GM18951 (cell line): ENCODE measurements around the gene ANGPTL3.
"Not testable (repeated sequence)": the region's sequence is repeated elsewhere in the genome, so short reads cannot be mapped to it uniquely, and the experiment has no call there.

ENCODE experiments used
- POLR2A ChIP-seq: IDR thresholded peaks from 4 replicates; pipeline ENCODE4 v1.6.1; 2011; ENCODE audit warnings: mild to moderate bottlenecking; ENCODE audit not compliant: insufficient read length, insufficient read depth; ENCODE audit errors: extremely low read depth
- in situ Hi-C: fragments of 300-500 bp; cut with MboI; formaldehyde crosslinking; loops from one replicate; pipeline ENCODE4 v1.12.0; 2022; ENCODE audit warnings: low sequenced_read_pairs, mixed read lengths, inconsistent platforms; ENCODE audit not compliant: unreplicated experiment

ANGPTL3 gene

DNA sequence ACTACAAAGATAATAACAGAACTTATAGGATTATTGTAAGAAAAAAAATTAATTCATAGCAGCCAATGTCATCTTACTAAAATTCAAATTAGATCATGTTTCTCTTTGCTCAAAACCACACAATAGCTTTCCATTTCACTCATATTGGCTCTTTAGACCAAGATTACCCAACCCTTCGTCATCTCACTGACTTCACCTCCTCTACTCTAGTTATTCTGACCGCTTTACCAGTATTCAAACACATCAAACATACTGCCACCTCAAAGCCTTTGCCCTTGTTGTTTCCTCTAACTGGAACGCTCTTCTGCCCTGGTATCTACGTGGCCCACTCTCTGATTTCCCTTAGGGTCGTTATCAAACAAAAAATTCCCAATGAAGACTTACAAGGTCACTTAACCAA is 1.7 kb downstream of the ANGPTL3 start:
- in situ Hi-C loops, result no loop called here
- TF ChIP-seq POLR2A, result no peak

DNA sequence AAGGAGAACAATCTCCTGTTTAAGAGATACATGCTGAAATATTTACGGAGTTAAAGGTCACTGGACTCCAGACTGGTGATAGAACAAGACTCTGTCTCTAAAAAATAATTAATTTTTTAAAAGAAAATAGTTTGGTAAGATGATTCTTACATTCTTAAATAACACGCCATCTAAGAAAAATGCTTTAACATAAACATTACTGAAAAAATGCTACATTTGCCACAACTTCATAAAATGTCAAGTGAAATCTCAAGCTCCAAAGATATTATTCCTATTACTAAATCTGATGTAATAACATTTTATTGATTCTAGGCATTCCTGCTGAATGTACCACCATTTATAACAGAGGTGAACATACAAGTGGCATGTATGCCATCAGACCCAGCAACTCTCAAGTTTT is 4.1 kb downstream of the ANGPTL3 start:
- TF ChIP-seq POLR2A, result no peak
- in situ Hi-C loops, result no loop called here

DNA sequence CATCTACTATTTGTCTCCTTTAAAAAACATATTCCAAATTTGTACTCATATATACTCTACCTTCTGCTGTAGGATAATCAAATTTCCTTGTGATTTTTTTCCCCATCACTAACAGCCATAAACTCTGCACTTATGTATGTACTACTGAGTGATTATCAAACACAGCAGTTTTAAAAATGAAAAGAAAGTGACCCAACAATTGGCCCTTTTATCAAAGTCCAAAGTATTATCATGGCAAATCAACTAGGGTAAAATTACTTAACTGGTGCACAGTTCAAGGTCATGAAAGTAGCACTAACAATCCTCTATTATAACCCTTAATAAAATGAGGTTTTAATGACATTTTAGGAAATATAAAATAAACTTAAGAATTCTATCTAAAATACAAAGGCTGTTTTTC is 11.6 kb downstream of the ANGPTL3 start:
- in situ Hi-C loops, result no loop called here
- TF ChIP-seq POLR2A, result no peak

DNA sequence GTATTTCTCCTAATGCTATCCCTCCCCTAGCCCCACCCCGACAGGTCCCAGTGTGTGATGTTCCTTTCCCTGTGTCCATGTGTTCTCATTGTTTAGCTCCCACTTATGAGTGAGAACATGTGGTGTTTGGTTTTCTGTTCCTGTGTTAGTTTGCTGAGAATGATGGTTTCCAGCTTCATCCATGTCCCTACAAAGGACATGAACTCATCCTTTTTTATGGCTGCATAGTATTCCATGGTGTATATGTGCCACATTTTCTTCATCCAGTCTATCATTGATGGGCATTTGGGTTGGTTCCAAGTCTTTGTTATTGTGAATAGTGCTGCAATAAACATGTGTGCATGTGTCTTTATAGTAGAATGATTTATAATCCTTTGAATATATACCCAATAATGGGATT is 13.3 kb downstream of the ANGPTL3 start:
- in situ Hi-C loops, result not testable (repeated sequence)

DNA sequence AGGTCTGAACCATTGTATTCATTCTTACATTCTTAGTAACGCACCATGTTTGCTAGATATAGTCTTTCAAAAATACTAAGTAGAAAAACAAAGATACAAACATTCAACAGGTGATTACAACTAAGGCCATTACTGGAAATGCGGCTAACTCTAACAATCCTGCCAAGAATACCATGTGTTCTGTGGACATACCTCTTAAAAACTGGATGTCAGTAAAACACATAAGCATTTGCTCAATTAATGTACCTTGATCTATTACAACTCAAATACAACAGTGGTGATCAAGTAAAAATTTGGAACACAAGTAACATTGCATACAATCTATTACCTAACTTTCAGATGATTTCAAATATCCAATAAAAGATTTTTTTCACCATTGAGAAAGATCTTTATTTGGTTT is 15.4 kb downstream of the ANGPTL3 start:
- in situ Hi-C loops, result no loop called here
- TF ChIP-seq POLR2A, result no peak

DNA sequence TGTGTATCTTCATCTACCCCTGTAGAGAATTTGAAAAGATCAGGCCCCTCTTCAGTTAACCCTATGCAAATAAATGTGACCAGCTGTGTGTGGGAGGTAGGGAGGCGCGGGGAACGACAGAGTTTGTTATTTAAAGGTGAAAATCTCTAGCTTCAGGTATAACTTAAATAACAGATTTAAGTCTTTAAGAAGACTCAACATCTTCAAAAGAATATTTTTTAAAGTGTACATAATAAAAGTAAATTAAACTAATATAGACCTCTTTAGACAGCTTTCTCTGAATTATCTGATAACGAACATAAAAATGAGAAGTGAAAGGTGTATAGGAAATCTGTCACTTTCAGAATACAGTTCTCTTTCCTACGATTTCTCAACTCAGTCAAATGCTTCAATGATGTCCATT is 16.0 kb downstream of the ANGPTL3 start:
- no peak for TF ChIP-seq POLR2A
- in situ Hi-C loops, result no loop called here

DNA sequence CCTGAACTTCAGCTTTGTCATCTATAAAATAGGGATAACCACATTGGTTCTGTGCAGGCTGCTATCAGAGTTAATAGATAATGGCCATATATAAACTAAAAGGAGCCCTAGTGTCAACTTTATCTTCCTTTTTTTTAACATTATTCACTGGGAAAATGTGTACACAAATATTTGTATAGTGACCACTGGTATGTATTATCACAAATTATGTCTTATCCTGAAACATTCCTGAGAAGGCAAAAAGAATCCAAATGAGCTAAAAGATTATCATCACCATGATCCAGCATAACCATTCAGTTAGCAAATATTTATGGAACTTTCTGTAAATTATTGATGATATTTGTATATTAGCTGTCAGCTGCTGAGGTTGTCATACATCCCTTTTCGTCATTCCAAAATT is 16.6 kb downstream of the ANGPTL3 start:
- no peak for TF ChIP-seq POLR2A
- in situ Hi-C loops, result no loop called here

DNA sequence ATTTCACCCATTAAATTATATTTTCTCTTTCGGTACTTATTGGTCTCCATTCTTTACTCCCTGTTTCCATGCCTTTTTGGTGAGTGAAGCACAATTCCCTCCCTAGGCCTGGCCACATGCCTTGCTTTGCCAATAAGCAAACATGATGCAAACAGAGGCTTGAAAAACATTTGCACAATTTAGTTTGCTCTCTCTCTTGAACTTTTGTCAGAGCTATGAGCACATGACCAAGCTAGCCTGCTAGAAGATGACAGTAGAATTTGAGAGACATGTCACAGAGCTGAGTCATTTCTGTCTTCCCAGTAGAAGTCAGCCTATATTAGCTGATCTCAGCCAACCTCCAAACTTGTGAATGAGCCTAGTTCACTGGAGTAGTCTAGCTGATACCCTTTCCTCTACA is 24.6 kb downstream of the ANGPTL3 start:
- no peak for TF ChIP-seq POLR2A
- in situ Hi-C loops, result no loop called here

DNA sequence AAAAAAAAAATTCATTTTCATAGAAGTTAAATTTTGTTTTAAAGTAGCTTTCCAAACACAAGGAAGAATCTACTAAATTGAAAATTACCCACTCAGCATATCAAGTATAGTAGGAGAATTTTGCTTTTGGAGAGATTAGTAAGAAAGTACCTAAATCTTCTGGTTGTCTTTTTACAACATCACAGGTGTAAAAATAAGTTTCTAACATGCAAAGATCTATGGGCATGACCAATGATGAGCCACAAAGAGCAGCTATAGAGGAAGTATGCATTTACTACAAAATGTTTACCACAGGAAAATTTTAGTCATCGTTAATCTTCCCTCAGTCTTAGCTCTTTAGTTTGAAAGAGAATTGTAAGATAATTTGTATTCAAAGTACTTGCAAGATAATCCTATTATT is 28.1 kb downstream of the ANGPTL3 start:
- in situ Hi-C loops, result no loop called here

DNA sequence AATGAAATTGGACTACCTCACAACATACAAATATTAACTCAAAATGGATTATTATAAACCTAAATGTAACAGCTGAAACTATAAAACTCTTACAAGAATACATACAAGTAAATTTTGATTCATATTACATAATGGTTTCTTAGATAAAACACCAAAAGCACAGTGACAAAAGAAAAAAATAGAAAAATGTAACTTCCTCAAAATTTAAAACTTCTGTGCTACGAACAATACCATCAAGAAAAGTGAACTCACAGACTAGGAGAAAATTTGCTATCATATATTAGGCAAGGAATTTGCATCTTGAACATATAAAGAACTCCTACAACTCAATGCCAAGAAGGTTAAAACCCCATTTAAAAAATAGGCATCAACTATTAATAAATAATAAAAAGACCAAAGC is 31.2 kb downstream of the ANGPTL3 start:
- in situ Hi-C loops, result no loop called here
- TF ChIP-seq POLR2A, result no peak

More for the DNA sequence above, 28.1 kb downstream of the ANGPTL3 start:
- no peak for TF ChIP-seq POLR2A

DNA sequence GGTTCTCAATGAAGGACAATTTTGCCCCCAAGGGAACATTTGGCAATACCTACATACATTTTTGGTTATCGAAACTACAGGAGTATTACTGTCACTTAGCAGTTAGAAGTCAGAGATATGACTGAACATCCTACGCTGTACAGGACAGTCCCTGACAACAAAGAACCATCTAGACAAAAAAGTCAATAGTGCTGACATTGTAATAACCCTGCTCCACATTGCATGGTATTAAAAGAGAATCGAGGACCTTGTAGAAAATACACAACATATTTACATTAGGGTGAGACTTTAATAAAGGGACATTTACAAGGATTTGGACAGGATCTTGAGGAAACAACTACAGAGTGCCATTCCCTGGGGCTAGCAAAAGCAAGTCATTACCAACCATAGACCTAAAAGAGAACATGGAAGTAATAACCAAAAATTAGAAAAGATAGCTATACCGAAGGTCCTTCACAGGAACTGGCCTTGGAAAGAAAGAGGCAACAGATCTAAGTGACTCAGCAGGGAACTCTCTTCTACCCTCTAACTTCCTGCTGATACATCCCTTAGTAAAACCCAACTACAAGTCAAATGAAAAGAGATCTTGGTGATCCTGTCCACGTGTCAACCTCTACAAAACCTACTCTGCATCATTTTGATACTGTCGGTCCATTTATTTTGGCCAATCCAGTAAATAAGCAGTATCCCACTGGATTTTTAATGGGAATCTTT is 40.2 kb downstream of the ANGPTL3 start:
- no peak for TF ChIP-seq POLR2A
- in situ Hi-C loops, result no loop called here

DNA sequence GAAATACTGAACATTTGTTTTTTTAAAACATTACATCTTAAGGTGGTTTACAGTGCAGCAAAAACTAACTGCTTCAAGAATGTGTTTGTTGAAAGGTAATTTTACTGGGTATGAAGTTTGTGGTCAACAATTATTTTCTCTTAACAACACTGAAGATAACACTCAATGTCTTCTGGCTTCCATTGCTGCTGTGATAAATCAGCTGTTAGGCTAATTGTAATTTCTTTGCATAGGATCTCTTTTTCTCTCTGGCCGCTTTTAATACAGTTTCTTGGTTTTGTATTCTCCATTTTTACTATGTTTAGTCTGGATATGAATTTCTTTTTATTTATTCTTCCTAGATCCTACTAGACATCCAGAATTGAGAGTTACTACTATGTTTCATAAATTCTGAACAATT is 46.0 kb downstream of the ANGPTL3 start:
- TF ChIP-seq POLR2A, result no peak
- in situ Hi-C loops, result no loop called here

DNA sequence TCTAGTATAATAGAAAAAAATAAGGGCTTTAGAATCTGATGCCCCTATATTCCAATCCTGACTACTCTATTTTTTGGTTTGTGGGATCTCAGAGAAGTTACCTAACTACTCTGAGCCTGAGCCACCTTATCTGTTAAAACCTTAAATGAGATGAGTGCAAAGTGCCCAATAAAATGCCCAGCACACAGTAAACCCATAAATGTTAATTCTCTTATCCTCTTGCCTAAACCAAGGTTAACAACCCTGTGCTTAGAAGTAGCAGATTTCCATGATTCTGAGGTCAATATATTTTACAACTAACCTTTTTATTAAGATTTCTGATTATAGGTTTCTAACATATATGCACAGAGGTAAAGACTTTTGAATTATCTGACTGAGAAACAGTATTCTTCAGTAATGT is 55.1 kb downstream of the ANGPTL3 start:
- TF ChIP-seq POLR2A, result no peak
- in situ Hi-C loops, result no loop called here

DNA sequence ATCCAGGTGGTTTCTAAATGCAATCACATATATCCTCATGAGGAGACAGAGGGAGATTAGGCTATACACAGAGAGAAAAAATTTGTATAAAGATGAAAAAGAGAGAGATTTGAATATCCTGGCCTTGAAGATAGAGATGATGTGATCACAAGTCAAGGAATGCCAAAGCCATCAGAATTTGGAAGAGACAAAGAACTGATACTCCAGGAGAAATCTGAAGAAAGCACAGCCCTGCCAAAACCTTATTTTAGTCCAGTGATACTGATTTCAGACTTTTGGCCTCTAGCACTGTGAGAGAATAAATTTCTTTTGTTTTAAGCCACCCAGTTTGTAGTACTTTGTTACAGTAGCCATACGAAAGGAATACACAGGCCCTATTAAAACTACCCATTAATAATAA is 57.4 kb downstream of the ANGPTL3 start:
- in situ Hi-C loops, result no loop called here
- TF ChIP-seq POLR2A, result no peak
